Vagina (tissue), 2 donors: ENCODE results near the gene WWOX.

Experiments
- POLR2A ChIP-seq, 2 donors: fragments of 450-650 bp; IDR thresholded peaks; one replicate each; pipeline ENCODE4 v1.6.1; 2017; ENCODE audit warnings: antibody characterized with exemption in 2 of 2, mild to moderate bottlenecking in 2 of 2, moderate library complexity in 2 of 2
- TF ChIP-seq, protein P1 (sequence below), 3 experiments: fragments of 450-650 bp in 2 of 3; fragments of 200-600 bp in 1 of 3; sonication (generic) in 1 of 3; IDR thresholded peaks; one replicate each; pipeline ENCODE4 v1.5.1; 2017 to 2019; ENCODE audit warnings: antibody characterized with exemption in 3 of 3, mild to moderate bottlenecking in 2 of 3, moderate library complexity in 2 of 3

GRCh38 chr16:78515421-78515820 is 416.0 kb downstream of the WWOX start:
- no peak for TF ChIP-seq POLR2A (IDR thresholded peaks at IDR 0.05)
- TF ChIP-seq, protein P1, sequence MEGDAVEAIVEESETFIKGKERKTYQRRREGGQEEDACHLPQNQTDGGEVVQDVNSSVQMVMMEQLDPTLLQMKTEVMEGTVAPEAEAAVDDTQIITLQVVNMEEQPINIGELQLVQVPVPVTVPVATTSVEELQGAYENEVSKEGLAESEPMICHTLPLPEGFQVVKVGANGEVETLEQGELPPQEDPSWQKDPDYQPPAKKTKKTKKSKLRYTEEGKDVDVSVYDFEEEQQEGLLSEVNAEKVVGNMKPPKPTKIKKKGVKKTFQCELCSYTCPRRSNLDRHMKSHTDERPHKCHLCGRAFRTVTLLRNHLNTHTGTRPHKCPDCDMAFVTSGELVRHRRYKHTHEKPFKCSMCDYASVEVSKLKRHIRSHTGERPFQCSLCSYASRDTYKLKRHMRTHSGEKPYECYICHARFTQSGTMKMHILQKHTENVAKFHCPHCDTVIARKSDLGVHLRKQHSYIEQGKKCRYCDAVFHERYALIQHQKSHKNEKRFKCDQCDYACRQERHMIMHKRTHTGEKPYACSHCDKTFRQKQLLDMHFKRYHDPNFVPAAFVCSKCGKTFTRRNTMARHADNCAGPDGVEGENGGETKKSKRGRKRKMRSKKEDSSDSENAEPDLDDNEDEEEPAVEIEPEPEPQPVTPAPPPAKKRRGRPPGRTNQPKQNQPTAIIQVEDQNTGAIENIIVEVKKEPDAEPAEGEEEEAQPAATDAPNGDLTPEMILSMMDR (IDR thresholded peaks at IDR 0.05) = no peak
